Measurements from ENCODE around the gene RAP1GAP2.

GRCh38 chr17:3030096-3030495 is 233.9 kb downstream of the RAP1GAP2 start:
- TF ChIP-seq, protein P1, sequence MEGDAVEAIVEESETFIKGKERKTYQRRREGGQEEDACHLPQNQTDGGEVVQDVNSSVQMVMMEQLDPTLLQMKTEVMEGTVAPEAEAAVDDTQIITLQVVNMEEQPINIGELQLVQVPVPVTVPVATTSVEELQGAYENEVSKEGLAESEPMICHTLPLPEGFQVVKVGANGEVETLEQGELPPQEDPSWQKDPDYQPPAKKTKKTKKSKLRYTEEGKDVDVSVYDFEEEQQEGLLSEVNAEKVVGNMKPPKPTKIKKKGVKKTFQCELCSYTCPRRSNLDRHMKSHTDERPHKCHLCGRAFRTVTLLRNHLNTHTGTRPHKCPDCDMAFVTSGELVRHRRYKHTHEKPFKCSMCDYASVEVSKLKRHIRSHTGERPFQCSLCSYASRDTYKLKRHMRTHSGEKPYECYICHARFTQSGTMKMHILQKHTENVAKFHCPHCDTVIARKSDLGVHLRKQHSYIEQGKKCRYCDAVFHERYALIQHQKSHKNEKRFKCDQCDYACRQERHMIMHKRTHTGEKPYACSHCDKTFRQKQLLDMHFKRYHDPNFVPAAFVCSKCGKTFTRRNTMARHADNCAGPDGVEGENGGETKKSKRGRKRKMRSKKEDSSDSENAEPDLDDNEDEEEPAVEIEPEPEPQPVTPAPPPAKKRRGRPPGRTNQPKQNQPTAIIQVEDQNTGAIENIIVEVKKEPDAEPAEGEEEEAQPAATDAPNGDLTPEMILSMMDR (IDR thresholded peaks at IDR 0.05) = no peak
- TF ChIP-seq POLR2A (IDR thresholded peaks at IDR 0.05) (no peak), EP300 (IDR thresholded peaks at IDR 0.05) (no peak), POLR2AphosphoS5 (IDR thresholded peaks at IDR 0.05) (no peak)
